ENCODE data around the gene INTS11.

The INTS11 gene

DNA sequence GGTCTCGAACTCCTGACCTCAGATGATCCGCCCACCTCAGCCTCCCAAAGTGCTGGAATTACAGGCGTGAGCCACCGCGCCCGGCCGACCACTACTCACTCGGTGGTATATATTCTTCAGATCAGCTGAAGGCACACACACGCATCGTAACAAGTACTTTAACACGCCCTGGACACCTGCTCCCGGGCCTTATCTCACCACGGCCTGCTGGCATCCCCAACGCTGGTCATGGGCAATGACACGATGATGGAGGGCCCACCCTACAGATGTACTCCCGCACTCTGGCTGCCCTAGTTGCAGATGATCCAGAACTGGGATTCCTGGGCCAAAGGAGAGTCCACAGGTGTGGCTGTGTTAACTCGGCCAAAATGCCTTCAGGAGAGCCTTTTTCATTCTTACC lies 62.4 kb downstream of the INTS11 start:
- Histone ChIP-seq H3K4me2 (ENCODE audit: low read length) (no peak overlapping the region), H3K27ac (no peak overlapping the region), H3K9ac (no peak overlapping the region), H2AFZ (no peak overlapping the region), H3K36me3 (ENCODE audit: control insufficient read depth, insufficient read depth, low read length) (no peaks in the 10 kb centered on the region), H3K4me3 (ENCODE audit: low read depth, low read length) (no peak overlapping the region), H3K27me3 (ENCODE audit: control insufficient read depth, insufficient read depth, low read length) (no peaks in the 10 kb centered on the region), H3K9me3 (ENCODE audit: control insufficient read depth, low read length) (no peaks in the 10 kb centered on the region), H3K79me2 (no peaks in the 10 kb centered on the region), H3K4me1 (no peaks in the 10 kb centered on the region)
- no peak for TF ChIP-seq CTCF (IDR thresholded peaks at IDR 0.05)

Data from parathyroid adenoma (tissue), 2 donors.